Activated CD8-positive, alpha-beta T cell treated with anti-CD3 and anti-CD28 coated beads for 36 hours (primary cell): ENCODE results near the gene TMA7. TPM values are rescaled to one million over a fixed set of nuclear protein-coding genes. Genes with fewer than 3 reads are reported as not detected.

ENCODE experiments used
- ATAC-seq: fragments of 200-7000 bp; cut with Tn5 transposase; one replicate; pipeline ENCODE4 v1.10.0; 2021; ENCODE audit warnings: mild to moderate bottlenecking, moderate library complexity
- CTCF ChIA-PET: fragments of 350-600 bp; sonication (Branson Sonifier 250); formaldehyde crosslinking; loops from one replicate; lab custom pipeline; 2021; ENCODE audit warnings: antibody characterized with exemption; lab: Charles Lee
- POLR2A ChIA-PET: fragments of 350-600 bp; sonication (Branson Sonifier 250); formaldehyde crosslinking; loops from one replicate; lab custom pipeline; 2021; ENCODE audit warnings: antibody characterized with exemption; lab: Charles Lee
- DNase-seq: peaks from one replicate; pipeline ENCODE4 v3.0.0-alpha.2; 2020
- H3K27ac Mint-ChIP-seq: one replicate; pipeline ENCODE4 v1.8.0; 2021; ENCODE audit warnings: mild to moderate bottlenecking, mixed read lengths
- H3K27me3 Mint-ChIP-seq: one replicate; pipeline ENCODE4 v1.8.0; 2021; ENCODE audit warnings: mixed read lengths
- H3K36me3 Mint-ChIP-seq: one replicate; pipeline ENCODE4 v1.8.0; 2021; ENCODE audit warnings: low read depth, mixed read lengths
- H3K4me1 Mint-ChIP-seq: one replicate; pipeline ENCODE4 v1.8.0; 2021; ENCODE audit warnings: low read depth, mixed read lengths
- H3K4me3 Mint-ChIP-seq: one replicate; pipeline ENCODE4 v1.8.0; 2021; ENCODE audit warnings: mild to moderate bottlenecking, moderate library complexity, mixed read lengths
- H3K9me3 Mint-ChIP-seq: one replicate; pipeline ENCODE4 v1.8.0; 2021; ENCODE audit warnings: mixed read lengths
- intact Hi-C: fragments of 100-400 bp; cut with micrococcal nuclease; formaldehyde crosslinking; loops from one replicate; pipeline ENCODE4 v1.10.0; 2022
- total RNA-seq, 2 experiments: library from RNA; stranded (reverse); gene quantifications; one replicate each; pipeline ENCODE4 v1.2.3, GENCODE V29; 2021
- TF ChIP-seq, protein P1 (sequence below): fragments of 200-600 bp; IDR thresholded peaks from one replicate; pipeline ENCODE4 v1.8.0; 2022; ENCODE audit warnings: antibody characterized with exemption, mild to moderate bottlenecking

TMA7 gene
- 100 to 1,000 TPM; 312 to 334 TPM for total RNA-seq

DNA sequence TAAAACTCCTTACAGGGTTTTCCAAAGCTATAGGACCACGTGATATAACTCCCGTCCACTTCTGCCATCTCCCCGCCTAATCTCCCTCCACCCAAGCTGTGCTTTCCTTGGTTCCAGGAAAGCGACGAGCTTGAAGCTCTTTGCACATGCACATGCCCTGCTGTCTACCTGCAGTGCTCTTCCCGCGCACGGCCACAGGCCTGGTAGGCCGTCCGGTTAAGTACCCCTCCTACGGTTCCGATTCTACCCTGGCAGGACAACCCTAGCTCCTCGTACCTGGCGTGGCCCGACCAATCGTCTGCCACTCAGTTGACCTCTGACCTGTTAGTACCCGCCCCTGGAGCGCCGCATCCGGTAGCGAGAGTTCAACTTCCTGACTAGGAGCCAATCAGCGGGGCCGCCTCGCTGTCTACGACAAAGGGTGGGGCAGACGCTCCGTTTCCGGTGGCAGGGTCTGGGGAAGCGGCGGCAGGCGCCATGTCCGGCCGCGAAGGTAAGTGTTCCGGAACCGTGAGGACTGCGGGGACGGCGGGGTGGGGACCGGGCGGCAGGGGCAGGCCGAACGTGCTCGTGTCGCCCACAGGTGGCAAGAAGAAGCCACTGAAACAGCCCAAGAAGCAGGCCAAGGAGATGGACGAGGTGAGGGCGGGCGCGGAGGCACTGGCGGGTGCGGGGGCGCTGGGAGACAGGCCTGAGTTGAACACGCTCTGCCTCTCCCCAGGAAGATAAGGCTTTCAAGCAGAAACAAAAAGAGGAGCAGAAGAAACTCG is at the start of gene TMA7, which contains the start of gene CCDC51:
Gene TMA7 (plus strand): TSS at position 438 of the 770 bp plus-strand sequence. CDS start 40 bp downstream, at position 478.
Gene CCDC51 (minus strand): TSS at position 300 of the 770 bp plus-strand sequence. CDS start 4,991 bp downstream, outside the sequence.
- H3K4me3 Mint-ChIP-seq: peak within 1 kb of the TSS; percentile 89
- POLR2A ChIA-PET: interaction anchor here (0.5 to 1.9 kb wide), 15 partner anchors 10 to 199 kb away, joined by 3 to 8 read pairs (median 4); partner anchors contain the start of genes PLXNB1 and ZNF589
- no peaks in the 10 kb centered on the region for H3K27me3 Mint-ChIP-seq
- peaks cover 30% of the 10 kb centered on the region for H3K4me1 Mint-ChIP-seq
- peak within 1 kb of the TSS; percentile 97 for H3K27ac Mint-ChIP-seq
- TF ChIP-seq, protein P1, sequence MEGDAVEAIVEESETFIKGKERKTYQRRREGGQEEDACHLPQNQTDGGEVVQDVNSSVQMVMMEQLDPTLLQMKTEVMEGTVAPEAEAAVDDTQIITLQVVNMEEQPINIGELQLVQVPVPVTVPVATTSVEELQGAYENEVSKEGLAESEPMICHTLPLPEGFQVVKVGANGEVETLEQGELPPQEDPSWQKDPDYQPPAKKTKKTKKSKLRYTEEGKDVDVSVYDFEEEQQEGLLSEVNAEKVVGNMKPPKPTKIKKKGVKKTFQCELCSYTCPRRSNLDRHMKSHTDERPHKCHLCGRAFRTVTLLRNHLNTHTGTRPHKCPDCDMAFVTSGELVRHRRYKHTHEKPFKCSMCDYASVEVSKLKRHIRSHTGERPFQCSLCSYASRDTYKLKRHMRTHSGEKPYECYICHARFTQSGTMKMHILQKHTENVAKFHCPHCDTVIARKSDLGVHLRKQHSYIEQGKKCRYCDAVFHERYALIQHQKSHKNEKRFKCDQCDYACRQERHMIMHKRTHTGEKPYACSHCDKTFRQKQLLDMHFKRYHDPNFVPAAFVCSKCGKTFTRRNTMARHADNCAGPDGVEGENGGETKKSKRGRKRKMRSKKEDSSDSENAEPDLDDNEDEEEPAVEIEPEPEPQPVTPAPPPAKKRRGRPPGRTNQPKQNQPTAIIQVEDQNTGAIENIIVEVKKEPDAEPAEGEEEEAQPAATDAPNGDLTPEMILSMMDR: no peak
- CTCF ChIA-PET: interaction anchor here (0.8 to 2.6 kb wide), 19 partner anchors 10 to 245 kb away, joined by 3 to 32 read pairs (median 4); partner anchors contain the start of genes SHISA5 and SLC26A6
- DNase-seq: peak; percentile 99
- intact Hi-C loops: loop anchor here (5.0 kb wide), 2 partner anchors 38 to 168 kb away; no protein-coding TSS in a partner anchor
- peak; percentile 98 for ATAC-seq
- H3K36me3 Mint-ChIP-seq: peaks cover 35% of the 10 kb centered on the region
- no peaks in the 10 kb centered on the region for H3K9me3 Mint-ChIP-seq

DNA sequence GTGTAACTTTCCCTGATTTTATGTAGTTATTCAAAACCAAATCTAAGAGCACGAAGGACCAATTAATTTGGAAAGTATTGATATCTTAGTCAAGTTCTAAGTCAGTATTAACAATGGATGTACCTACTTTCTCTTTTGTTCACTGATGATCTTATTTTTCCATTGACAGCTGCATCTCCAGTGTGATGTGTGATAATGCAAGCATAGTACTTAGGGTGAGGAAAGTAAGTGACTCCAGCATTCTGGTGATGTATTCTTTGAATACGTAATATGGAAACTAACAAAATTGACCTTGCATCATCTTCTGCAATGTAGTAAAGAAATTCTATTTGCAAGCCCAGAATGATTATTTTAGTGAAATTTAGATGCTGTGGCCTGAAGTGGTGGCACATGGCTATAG is 45.7 kb upstream of the TMA7 start:
- Mint-ChIP-seq H3K36me3 (no peaks in the 10 kb centered on the region), H3K4me3 (no peak overlapping the region), H3K27me3 (peaks cover 6% of the 10 kb centered on the region), H3K4me1 (no peaks in the 10 kb centered on the region), H3K27ac (no peak overlapping the region), H3K9me3 (no peaks in the 10 kb centered on the region)
- ChIA-PET POLR2A (no interaction called here), CTCF (interaction anchor here (4.2 kb wide), 1 partner anchor 42 kb away, joined by 26 read pairs; no protein-coding TSS in a partner anchor)
- ATAC-seq (peak; percentile 55), DNase-seq (no peak)
- TF ChIP-seq, protein P1: no peak
- intact Hi-C loops: loop anchor here (10.0 kb wide), 1 partner anchor 120 kb away; no protein-coding TSS in a partner anchor

DNA sequence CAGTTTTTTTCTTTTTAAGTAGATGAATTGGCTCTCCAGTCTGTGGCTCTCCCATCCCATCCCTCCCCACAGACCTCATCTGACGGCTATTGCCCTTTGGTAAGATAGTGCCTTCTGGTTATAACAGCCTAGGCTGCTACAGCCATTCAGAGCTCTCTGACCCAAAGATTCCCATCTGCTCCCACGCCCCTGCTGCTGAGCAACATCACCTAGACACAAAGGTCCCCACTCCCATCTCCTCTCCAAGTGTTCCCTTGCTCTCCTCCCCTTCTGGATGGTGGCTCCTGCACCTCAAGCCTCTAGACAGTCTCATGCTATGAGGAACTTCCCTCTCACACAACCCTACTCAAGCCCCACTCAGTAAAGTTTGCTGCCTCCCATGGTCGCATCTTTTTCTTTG is 44.3 kb upstream of the TMA7 start:
- CTCF ChIA-PET: interaction anchor here (4.2 kb wide), 1 partner anchor 41 kb away, joined by 26 read pairs; no protein-coding TSS in a partner anchor
- no peaks in the 10 kb centered on the region for H3K36me3 Mint-ChIP-seq
- POLR2A ChIA-PET: no interaction called here
- no peaks in the 10 kb centered on the region for H3K4me1 Mint-ChIP-seq
- DNase-seq: no peak
- H3K27me3 Mint-ChIP-seq: peaks cover 8% of the 10 kb centered on the region
- no peaks in the 10 kb centered on the region for H3K9me3 Mint-ChIP-seq
- intact Hi-C loops: loop anchor here (10.0 kb wide), 1 partner anchor 121 kb away; no protein-coding TSS in a partner anchor
- no peak overlapping the region for H3K27ac Mint-ChIP-seq
- H3K4me3 Mint-ChIP-seq: no peak overlapping the region
- TF ChIP-seq, protein P1: no peak
- ATAC-seq: no peak

DNA sequence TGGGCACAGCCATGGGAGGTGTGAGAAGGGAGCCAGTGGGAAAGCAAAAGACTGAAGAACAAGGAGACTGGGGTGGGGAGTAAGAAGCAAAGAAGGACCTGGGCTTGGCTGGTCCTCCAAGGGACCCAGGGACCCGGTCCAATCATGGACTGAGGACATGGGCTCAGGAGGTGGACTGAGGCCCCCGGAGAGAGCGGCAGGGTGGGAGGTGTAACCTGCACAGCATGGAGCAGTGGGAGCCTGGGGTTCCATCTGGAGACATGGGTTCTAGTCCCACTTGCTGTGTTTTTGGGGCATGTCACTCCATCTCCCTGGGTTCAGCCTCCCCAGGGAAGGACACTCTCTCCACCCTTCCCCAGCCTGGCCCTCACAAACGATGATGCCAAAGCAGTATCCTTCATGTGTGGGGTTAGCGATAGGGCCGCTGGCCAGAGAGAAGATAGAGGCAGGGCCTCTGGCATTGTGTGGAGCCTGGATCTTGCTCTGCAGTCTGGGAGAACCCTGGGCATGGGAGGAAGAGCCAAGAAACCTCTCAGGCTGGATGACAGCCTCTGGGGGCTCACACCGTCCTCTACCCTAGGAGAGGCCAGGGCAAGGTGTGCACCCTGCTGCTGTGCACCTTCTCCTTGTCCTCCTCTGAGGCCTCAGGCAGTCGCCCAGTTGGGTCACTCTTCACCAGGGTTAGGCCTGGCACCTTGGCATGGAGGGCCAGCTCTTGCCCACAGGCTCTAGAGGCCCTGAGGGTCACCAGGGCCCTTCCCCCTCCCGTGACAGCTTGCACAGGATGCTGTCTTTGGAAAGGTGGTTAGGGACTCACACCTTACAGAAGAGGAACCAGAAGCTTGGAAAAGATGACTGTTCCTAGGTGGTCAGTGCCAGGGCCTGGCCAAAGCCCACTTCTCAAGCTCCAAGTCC is 42.0 kb upstream of the TMA7 start:
- Mint-ChIP-seq H3K27me3 (peaks cover 6% of the 10 kb centered on the region), H3K27ac (no peak overlapping the region), H3K4me1 (no peaks in the 10 kb centered on the region), H3K9me3 (no peaks in the 10 kb centered on the region), H3K4me3 (no peak overlapping the region), H3K36me3 (no peaks in the 10 kb centered on the region)
- ChIA-PET POLR2A (no interaction called here), CTCF (interaction anchor here (3.5 to 12.8 kb wide), 3 partner anchors 37 to 126 kb away, joined by 11 to 312 read pairs (median 31); no protein-coding TSS in a partner anchor)
- DNase-seq (no peak), ATAC-seq (no peak)
- TF ChIP-seq, protein P1: no peak
- intact Hi-C loops: loop anchor here (10.0 kb wide), 1 partner anchor 123 kb away; no protein-coding TSS in a partner anchor
